B cell (primary cell): ENCODE data around the gene DROSHA.

ENCODE experiments used
- CTCF ChIP-seq: fragments of 200-600 bp; IDR thresholded peaks from one replicate; pipeline ENCODE4 v1.8.0; 2022; ENCODE audit warnings: antibody characterized with exemption, mild to moderate bottlenecking
- EZH2 ChIP-seq: IDR thresholded peaks from 2 replicates; pipeline ENCODE4 v1.6.1; 2012; ENCODE audit warnings: borderline replicate concordance, low read depth, mild to moderate bottlenecking, moderate library complexity, low read length; ENCODE audit not compliant: insufficient read depth, poor library complexity, severe bottlenecking

- TF ChIP-seq CTCF: no peak
- no peak for TF ChIP-seq EZH2
These were observed 148.2 kb downstream of the DROSHA start for GRCh38 chr5:31383734-31384133.
